ENCODE results near the gene IPO4. TPM values are rescaled to one million over a fixed set of nuclear protein-coding genes. Genes with fewer than 3 reads are reported as not detected.
A peak's percentile ranks its signal among the peaks of the same experiment; 100 is the strongest.

Gene IPO4
- total and polyA plus RNA-seq, 9 of the 15 experiments (the other 6 are each of a cell fraction or from before 2014, with no cell fraction given), result 7.3 to 122 (median 31.8) TPM

- peak within 1 kb of the TSS; percentile 76 for H3K27ac ChIP-seq (ENCODE audit: extremely low read depth, low read depth, low read length)
- H3K9me1 ChIP-seq (ENCODE audit: control insufficient read depth, insufficient read depth, low read length), result no peaks in the 10 kb centered on the region
- DNase-seq (ENCODE audit: extremely low read depth in 1 of 4, low spot score in 3 of 4) (peak; percentile 91 to 95 (median 92)), ATAC-seq (peak; percentile 97), FAIRE-seq (peak; percentile 79)
- intact Hi-C loops (cut with micrococcal nuclease), result no loop called here
- peaks cover 24% of the 10 kb centered on the region for H3K36me3 ChIP-seq (ENCODE audit: control insufficient read depth, insufficient read depth, low read length)
- no peaks in the 10 kb centered on the region for H3K27me3 ChIP-seq (ENCODE audit: control insufficient read depth in 2 of 2, insufficient read depth in 2 of 2, low read length in 2 of 2)
- peaks cover 7 to 34% of the 10 kb centered on the region in 2 experiments; a peak in 4 of 5 replicates for H3K4me1 ChIP-seq (replicated peaks in 1 of 2; ENCODE audit: control insufficient read depth in 2 of 2, insufficient read depth in 2 of 2, low read length in 2 of 2)
- no peaks in the 10 kb centered on the region; the same call in 1 of the 2 replicates for H4K20me1 ChIP-seq (replicated peaks; ENCODE audit: control insufficient read depth, insufficient read depth, low read length)
- POLR2A ChIA-PET, result interaction anchor here (0.6 to 1.6 kb wide), 6 partner anchors 11 to 1225 kb away, joined by 3 to 15 read pairs (median 4); partner anchors contain the start of genes DCAF11, NRL and PCK2
- in situ Hi-C loops (cut with MboI), result no loop called here
- CTCF ChIA-PET (ENCODE audit: low intra/inter-chr PET ratio), result no interaction called here
- no TSS peak for BruUV-seq (replicated peaks)
- 1% methylated on average over 23 of the region's 75 CpGs for WGBS (ENCODE audit: insufficient coverage, low coverage, missing lambda C conversion rate)
- peak within 1 kb of the TSS; percentile 92 for H3K4me3 ChIP-seq
- H2AFZ ChIP-seq (ENCODE audit: low read depth, low read length), result peak within 1 kb of the TSS; percentile 91
- H3K9me3 ChIP-seq (replicated peaks; ENCODE audit: control insufficient read depth, insufficient read depth, low read depth, low read length), result no peaks in the 10 kb centered on the region
- peak within 1 kb of the TSS; percentile 71 to 93 for H3K9ac ChIP-seq (ENCODE audit: insufficient read depth in 1 of 2, low read depth in 2 of 2, low read length in 2 of 2)
- H3K79me2 ChIP-seq (ENCODE audit: control insufficient read depth, insufficient read depth, low read length), result peaks cover 17% of the 10 kb centered on the region
- H3K4me2 ChIP-seq (ENCODE audit: insufficient read depth, low read length), result peak within 1 kb of the TSS; percentile 84
- TF ChIP-seq ZNF609 (CRISPR knock-in tag; IDR thresholded peaks at IDR 0.05; ENCODE audit: borderline replicate concordance) (no peak), ZFP1 (CRISPR knock-in tag; IDR thresholded peaks at IDR 0.05) (no peak), ZBTB7A (IDR thresholded peaks at IDR 0.05; ENCODE audit: borderline replicate concordance, control insufficient read depth, low read depth, low read length) (no peak), CBFA2T2 (conservative IDR thresholded peaks at IDR 0.05) (no peak), ZSCAN32 (CRISPR knock-in tag; IDR thresholded peaks at IDR 0.05) (no peak), E2F4 (CRISPR knock-in tag; IDR thresholded peaks at IDR 0.05; ENCODE audit: low read depth) (no peak), NKRF (IDR thresholded peaks at IDR 0.05; ENCODE audit: borderline replicate concordance) (peak; percentile 42; the same call in 1 of the 2 replicates), ARNT (IDR thresholded peaks at IDR 0.05) (no peak), NR1H2 (CRISPR knock-in tag; IDR thresholded peaks at IDR 0.05) (no peak), HINFP (tag; conservative IDR thresholded peaks at IDR 0.05; ENCODE audit: low read depth) (no peak), CBX5 (IDR thresholded peaks at IDR 0.05; ENCODE audit: borderline replicate concordance, low read depth) (no peak)
These were observed 52.6 kb downstream of the IPO4 start, which contains the start of gene PSME1 for GRCh38 chr14:24135834-24136683. TSS of gene PSME1 (plus strand) at chr14:24136194. CDS start at chr14:24136263, 69 bp downstream.
